NCI-H2029 treated with DMSO at 0.1 percent for 48 hours (cell line): ENCODE measurements around the gene XPR1.
A peak's percentile ranks its signal among the peaks of the same experiment; 100 is the strongest.
"Not testable (repeated sequence)": the region's sequence is repeated elsewhere in the genome, so short reads cannot be mapped to it uniquely, and the experiment has no call there.

Experiments
- DNase-seq: peaks from one replicate; lab custom pipeline; 2025; lab: John Stamatoyannopoulos, UW

Gene XPR1

GRCh38 chr1:180785291-180785690 is 153.5 kb downstream of the XPR1 start:
- DNase-seq = no peak

DNA sequence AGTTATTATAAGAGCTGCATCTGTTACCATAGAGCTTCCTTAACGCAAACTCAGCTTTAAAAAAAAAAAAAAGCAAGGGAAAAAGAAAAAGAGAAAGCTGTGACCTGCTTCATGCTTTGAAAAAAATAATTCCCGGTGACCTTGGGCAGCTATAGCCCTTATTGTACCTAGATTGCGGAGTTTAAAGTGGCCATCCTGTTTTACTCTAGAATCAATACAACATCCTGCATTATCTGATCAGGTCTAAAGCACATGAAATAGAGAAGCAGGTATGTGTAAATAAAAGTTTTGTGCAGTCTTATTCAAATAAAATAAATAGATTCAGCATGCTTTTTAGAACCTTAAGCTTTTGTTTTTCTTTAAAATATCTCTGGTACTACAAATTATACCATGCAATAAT is 154.1 kb downstream of the XPR1 start:
- DNase-seq = no peak

DNA sequence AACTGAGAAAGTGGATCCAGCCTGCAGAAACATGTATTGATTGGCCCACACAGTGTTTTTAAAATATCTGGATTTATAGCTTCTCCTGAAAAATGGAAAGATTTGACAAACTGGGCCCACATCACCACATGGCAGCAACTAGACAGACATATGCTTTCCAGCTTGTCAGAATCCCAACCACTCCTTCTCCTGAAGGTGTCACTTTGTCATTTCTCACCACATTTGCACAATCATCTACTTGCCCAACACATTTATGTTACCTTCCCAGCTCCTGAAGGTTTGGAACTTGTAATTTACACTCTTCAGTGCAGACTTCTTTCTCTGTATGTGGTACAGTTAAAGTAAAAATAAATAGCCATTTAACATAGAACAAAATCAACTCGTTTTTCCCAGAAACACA is 154.8 kb downstream of the XPR1 start:
- no peak for DNase-seq

DNA sequence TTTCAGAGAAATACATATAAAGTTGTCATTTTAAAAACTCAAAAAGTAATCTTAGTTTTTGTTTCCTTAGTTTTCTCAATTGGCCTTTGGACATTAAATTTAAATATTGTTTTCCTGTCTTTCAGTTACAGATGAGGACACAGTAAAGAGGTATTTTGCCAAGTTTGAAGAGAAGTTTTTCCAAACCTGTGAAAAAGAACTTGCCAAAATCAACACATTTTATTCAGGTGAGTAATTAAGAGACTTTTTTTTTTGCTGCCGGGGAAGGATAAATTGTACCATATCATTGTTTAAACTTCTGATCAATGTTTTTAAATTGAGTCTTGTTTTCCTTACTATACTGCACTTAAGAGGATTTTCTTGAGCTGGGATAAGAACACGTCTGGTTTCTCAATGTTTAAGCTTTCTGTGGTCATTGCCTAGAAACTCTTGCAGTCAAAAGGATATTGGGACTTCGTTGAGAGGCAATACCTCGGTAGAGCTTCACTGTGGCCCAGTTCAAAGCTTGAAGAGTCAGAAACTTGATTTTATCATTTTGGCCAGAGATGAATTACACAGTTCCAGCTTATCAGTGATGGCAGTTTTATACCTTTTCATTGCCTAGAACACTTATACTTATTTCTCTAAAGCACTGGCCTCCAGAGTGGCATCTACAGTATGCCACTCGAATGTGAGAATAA is 155.9 kb downstream of the XPR1 start:
- no peak for DNase-seq

- DNase-seq = no peak
Measured at GRCh38 chr1:180789460-180789859, 157.6 kb downstream of the XPR1 start.

GRCh38 chr1:180791152-180791551 is 159.3 kb downstream of the XPR1 start:
- DNase-seq = not testable (repeated sequence)

DNA sequence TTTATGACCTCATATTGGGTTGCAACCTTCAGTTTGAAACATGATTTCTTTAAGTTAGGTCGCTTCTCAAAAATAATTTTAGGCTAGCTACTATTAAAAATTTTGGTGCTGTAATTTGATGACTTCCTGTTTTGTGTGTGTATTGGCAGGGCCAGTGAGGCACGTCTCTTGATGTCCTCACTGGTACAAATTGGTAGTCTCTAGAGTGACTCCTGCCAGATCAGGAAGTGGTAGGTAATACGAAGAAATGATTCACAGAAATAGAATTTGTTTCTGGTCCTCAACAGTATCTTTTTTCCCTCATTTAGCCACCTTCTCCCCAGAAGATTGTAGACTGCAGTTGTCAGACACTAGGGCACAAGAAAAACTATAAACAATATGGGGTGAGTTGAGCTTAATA is 160.0 kb downstream of the XPR1 start:
- DNase-seq = peak; percentile 24

DNA sequence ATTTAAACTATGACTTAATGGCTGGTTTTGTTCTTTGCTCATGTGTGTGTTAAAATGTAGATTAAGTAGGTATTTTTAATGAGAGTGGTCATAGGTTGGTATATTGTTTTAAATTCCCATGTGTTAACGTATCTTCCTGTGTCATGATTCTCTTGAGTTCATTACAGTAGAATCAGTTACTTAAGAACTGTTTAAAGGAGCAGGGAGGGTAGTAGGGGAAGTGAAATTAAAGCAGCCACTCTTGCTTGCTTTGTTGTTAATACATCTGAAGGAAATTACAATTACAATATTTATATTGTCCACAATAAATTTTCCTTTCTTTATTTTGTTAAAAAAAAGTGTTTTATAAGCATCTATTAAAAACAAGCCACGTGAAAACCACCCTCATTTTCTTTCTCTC is 161.6 kb downstream of the XPR1 start:
- peak; percentile 2 for DNase-seq

GRCh38 chr1:180796897-180797640 is 165.2 kb downstream of the XPR1 start:
- DNase-seq = no peak

DNA sequence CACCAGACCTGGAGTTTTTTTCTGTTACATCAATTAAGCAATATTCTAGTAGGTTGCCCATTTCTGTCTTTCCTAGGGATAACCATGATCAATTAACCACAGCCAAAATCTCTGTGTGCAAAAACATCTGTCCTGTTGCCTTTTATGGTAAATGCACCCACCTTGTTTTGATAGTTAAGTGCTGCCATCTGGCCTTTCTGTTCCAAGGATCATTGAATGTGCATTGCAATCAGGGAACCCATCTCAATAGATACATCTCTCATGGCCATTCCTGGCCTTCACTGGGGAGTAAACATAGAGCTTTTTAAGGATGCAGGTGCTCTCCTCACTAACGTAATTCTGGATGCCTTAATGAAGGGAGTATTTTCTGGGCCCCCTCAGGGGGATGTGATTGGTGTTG is 169.1 kb downstream of the XPR1 start:
- peak; percentile 7 for DNase-seq

- no peak for DNase-seq
Measured at GRCh38 chr1:180802813-180803212, 171.0 kb downstream of the XPR1 start.

- DNase-seq = no peak
Measured at GRCh38 chr1:180805316-180805715, 173.5 kb downstream of the XPR1 start.

GRCh38 chr1:180811298-180811697 is 179.5 kb downstream of the XPR1 start:
- no peak for DNase-seq

- no peak for DNase-seq
Measured at GRCh38 chr1:180811886-180812285, 180.1 kb downstream of the XPR1 start.

DNA sequence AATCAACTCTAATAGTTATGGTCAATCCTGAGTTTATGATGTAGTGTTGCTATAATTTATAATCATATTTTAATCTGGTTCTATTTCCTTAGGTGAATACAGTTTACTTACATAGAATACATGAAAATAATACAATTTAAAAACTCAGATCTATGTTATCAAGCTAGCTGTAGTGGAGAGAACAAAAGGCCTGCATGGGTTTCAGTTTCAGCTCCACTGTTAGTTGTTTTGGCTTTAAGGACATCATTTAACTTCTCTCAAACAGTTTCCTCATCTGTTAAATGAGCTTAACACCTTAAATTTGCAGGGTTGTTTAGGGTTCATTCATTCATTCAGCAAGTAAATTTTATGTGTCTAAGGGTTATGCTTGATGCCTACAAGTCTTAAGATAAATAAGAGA is 182.4 kb downstream of the XPR1 start:
- DNase-seq = no peak

GRCh38 chr1:180815188-180815587 is 183.4 kb downstream of the XPR1 start:
- DNase-seq = peak; percentile 38

GRCh38 chr1:180816132-180816531 is 184.3 kb downstream of the XPR1 start:
- no peak for DNase-seq

GRCh38 chr1:180821970-180822369 is 190.1 kb downstream of the XPR1 start:
- DNase-seq = no peak

DNA sequence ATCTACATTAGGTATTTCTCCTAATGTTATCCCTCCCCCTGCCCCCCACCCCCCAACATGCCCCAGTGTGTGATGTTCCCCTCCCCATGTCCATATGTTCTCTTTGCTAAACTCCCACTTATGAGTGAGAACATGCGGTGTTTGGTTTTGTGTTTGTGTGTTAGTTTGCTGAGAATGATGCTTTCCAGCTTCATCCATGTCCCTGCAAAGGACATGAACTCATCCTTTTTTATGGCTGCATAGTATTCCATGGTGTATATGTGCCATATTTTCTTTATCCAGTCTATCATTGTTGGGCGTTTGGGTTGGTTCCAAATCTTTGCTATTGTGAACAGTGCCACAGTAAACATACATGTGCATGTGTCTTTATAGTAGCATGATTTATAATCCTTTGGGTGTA is 199.7 kb downstream of the XPR1 start:
- DNase-seq = not testable (repeated sequence)

- DNase-seq = not testable (repeated sequence)
Measured at GRCh38 chr1:180833180-180833579, 201.4 kb downstream of the XPR1 start.

DNA sequence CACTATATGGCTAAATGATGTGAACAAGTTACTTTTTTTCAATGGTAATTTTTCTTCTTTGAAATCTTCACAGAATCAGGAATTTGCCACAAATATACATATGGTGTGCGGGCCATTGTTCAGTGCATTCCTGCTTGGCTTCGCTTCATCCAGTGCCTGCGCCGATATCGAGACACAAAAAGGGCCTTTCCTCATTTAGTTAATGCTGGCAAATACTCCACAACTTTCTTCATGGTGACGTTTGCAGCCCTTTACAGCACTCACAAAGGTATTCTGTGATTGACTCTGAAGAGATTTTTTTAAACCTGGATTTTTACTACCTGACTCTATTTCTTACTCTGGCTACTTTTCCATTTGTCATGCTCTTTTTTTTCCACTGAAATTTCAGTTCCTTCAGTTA is 204.6 kb downstream of the XPR1 start:
- no peak for DNase-seq

- DNase-seq = no peak
Measured at GRCh38 chr1:180837020-180837419, 205.2 kb downstream of the XPR1 start.

DNA sequence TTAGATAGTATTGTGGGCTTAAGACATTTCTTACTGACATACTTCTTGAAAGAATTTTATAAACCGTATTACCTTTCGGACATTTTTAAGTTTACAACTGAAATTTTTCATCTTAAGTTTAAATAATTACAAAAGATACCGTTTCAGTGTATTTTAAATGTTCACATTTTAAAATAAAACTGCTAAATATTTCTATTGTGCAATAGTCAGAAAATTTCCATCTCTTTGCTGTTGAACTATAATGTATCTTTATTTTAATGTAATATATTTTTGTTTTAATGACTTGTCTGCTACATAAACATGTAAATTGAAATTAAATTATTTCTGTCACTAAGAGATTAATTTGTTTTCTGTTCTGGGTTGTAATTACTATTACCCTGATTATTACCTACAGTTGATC is 206.7 kb downstream of the XPR1 start:
- DNase-seq = no peak

- no peak for DNase-seq
Measured at GRCh38 chr1:180839547-180839946, 207.7 kb downstream of the XPR1 start.
